H1 (cell line): ENCODE measurements around the gene STAG2. TPM values are rescaled to one million over a fixed set of nuclear protein-coding genes. Genes with fewer than 3 reads are reported as not detected.

Experiments
- CTCF ChIA-PET: fragments of 300-600 bp; sonication (Branson Sonifier 250); formaldehyde crosslinking; loops from one replicate; lab custom pipeline; 2021; ENCODE audit not compliant: partially characterized antibody; lab: Charles Lee
- POLR2A ChIA-PET: fragments of 300-600 bp; sonication (Branson Sonifier 250); formaldehyde crosslinking; loops from one replicate; lab custom pipeline; 2021; ENCODE audit warnings: inconsistent platforms; ENCODE audit not compliant: partially characterized antibody; lab: Charles Lee
- DNase-seq, 2 experiments: peaks; one replicate each; pipeline versions ENCODE4 v3.0.0 to v3.0.0-alpha.2; 2010 to 2022; ENCODE audit warnings: low spot score in 2 of 2, low read depth in 1 of 2, mixed read lengths in 1 of 2
- FAIRE-seq: peaks from 2 replicates; lab custom pipeline; 2011; peaks lifted over from hg19 to GRCh38; lab: Jason Lieb, UNC
- H2AFZ ChIP-seq: 2 replicates; pipeline ENCODE4 v1.8.1; 2012; ENCODE audit warnings: low read length, inconsistent platforms
- H2AK5ac ChIP-seq: 2 replicates; pipeline ENCODE4 v1.6.1; 2013; ENCODE audit warnings: low read depth, low read length
- H2BK120ac ChIP-seq: replicated peaks from 2 replicates; pipeline ENCODE3; 2013; ENCODE audit warnings: low read depth, low read length, inconsistent platforms
- H2BK12ac ChIP-seq: 2 replicates; pipeline ENCODE4 v1.6.1; 2013; ENCODE audit warnings: low read depth, low read length
- H2BK15ac ChIP-seq: 2 replicates; pipeline ENCODE4 v1.6.1; 2013; ENCODE audit warnings: low read length
- H2BK20ac ChIP-seq: 2 replicates; pipeline ENCODE4 v1.6.1; 2013; ENCODE audit warnings: low read length
- H2BK5ac ChIP-seq: 2 replicates; pipeline ENCODE4 v1.6.1; 2013; ENCODE audit warnings: low read depth, low read length
- H3K14ac ChIP-seq: 2 replicates; pipeline ENCODE4 v1.6.1; 2013; ENCODE audit warnings: inconsistent platforms; ENCODE audit not compliant: insufficient read length
- H3K18ac ChIP-seq: 2 replicates; pipeline ENCODE4 v1.6.1; 2013; ENCODE audit warnings: low read length; ENCODE audit errors: extremely low read depth
- H3K23ac ChIP-seq: 2 replicates; pipeline ENCODE4 v1.6.1; 2013; ENCODE audit warnings: inconsistent platforms; ENCODE audit not compliant: insufficient read length
- H3K23me2 ChIP-seq: 2 replicates; pipeline ENCODE4 v1.6.1; 2013; ENCODE audit warnings: low read depth, low read length
- H3K27ac ChIP-seq: 2 replicates; pipeline ENCODE4 v1.6.1; 2011; ENCODE audit warnings: low read depth, low read length, inconsistent platforms
- H3K27me3 ChIP-seq, 4 experiments: replicated peaks in 1 of 4; 1 replicate in 1 of 4; 2 replicates in 3 of 4; pipeline versions ENCODE4 v1.6.1 to v1.8.1; 2011 to 2013; ENCODE audit warnings: low read length in 3 of 4, mild to moderate bottlenecking in 3 of 4, inconsistent platforms in 2 of 4, mixed read lengths in 2 of 4, moderate library complexity in 1 of 4; ENCODE audit not compliant: control insufficient read depth in 3 of 4, insufficient read depth in 3 of 4; ENCODE audit errors: extremely low read depth in 1 of 4
- H3K36me3 ChIP-seq, 4 experiments: 2 replicates each; pipeline versions ENCODE4 v1.6.1 to v1.8.1; 2011 to 2013; ENCODE audit warnings: mild to moderate bottlenecking in 4 of 4, low read length in 3 of 4, moderate library complexity in 2 of 4, control low read depth in 1 of 4, inconsistent platforms in 1 of 4; ENCODE audit not compliant: insufficient read depth in 4 of 4, control insufficient read depth in 2 of 4
- H3K4ac ChIP-seq: replicated peaks from 2 replicates; pipeline ENCODE3; 2013; ENCODE audit warnings: low read length, low read depth, mixed read lengths, inconsistent platforms; ENCODE audit not compliant: insufficient read length
- H3K4me1 ChIP-seq, 4 experiments: replicated peaks in 1 of 4; 1 replicate in 1 of 4; 2 replicates in 3 of 4; pipeline versions ENCODE4 v1.6.1 to v1.8.1; 2011 to 2013; ENCODE audit warnings: low read length in 3 of 4, inconsistent platforms in 2 of 4, mixed read lengths in 1 of 4; ENCODE audit not compliant: insufficient read depth in 4 of 4, control insufficient read depth in 3 of 4
- H3K4me2 ChIP-seq, 2 experiments: 2 replicates each; pipeline versions ENCODE4 v1.6.1 to v1.8.1; 2011 to 2013; ENCODE audit warnings: low read depth in 2 of 2, low read length in 2 of 2, control low read depth in 1 of 2, inconsistent platforms in 1 of 2, mild to moderate bottlenecking in 1 of 2; ENCODE audit not compliant: insufficient read depth in 1 of 2
- H3K4me3 ChIP-seq, 4 experiments: fragments of 200-600, 300-600 bp in 1 of 4; sonication (generic), shearing (Covaris generic), sonication (Bioruptor Twin) in 1 of 4; 2 replicates each; pipeline versions ENCODE4 v1.5.1 to v1.8.1; 2011 to 2016; ENCODE audit warnings: low read length in 4 of 4, low read depth in 3 of 4, control low read depth in 2 of 4, inconsistent platforms in 2 of 4, mild to moderate bottlenecking in 2 of 4, mixed read lengths in 1 of 4, moderate library complexity in 1 of 4; ENCODE audit not compliant: insufficient read depth in 2 of 4; ENCODE audit errors: extremely low read depth in 1 of 4
- H3K56ac ChIP-seq: replicated peaks from 2 replicates; pipeline ENCODE3; 2013; ENCODE audit warnings: low read depth, mild to moderate bottlenecking, mixed read lengths, low read length, inconsistent platforms; ENCODE audit not compliant: insufficient read length
- H3K79me1 ChIP-seq: 2 replicates; pipeline ENCODE4 v1.6.1; 2013; ENCODE audit warnings: low read depth, low read length, control low read depth
- H3K79me2 ChIP-seq, 2 experiments: 2 replicates each; pipeline versions ENCODE4 v1.6.1 to v1.8.1; 2012 to 2013; ENCODE audit warnings: low read length in 2 of 2, mild to moderate bottlenecking in 2 of 2, inconsistent platforms in 1 of 2; ENCODE audit not compliant: insufficient read depth in 2 of 2, control insufficient read depth in 1 of 2
- H3K9ac ChIP-seq, 4 experiments: replicated peaks in 1 of 4; 1 replicate in 1 of 4; 2 replicates in 3 of 4; pipeline versions ENCODE4 v1.6.1 to v1.8.1; 2011 to 2013; ENCODE audit warnings: low read depth in 3 of 4, low read length in 3 of 4, control low read depth in 2 of 4, mild to moderate bottlenecking in 2 of 4, moderate library complexity in 2 of 4, inconsistent platforms in 1 of 4; ENCODE audit errors: extremely low read depth in 1 of 4
- H3K9me3 ChIP-seq, 2 experiments: 2 replicates each; pipeline versions ENCODE4 v1.6.1 to v1.8.1; 2012 to 2013; ENCODE audit warnings: mild to moderate bottlenecking in 2 of 2, moderate library complexity in 2 of 2, control low read depth in 1 of 2, inconsistent platforms in 1 of 2, low read depth in 1 of 2, low read length in 1 of 2, mixed read lengths in 1 of 2; ENCODE audit not compliant: insufficient read depth in 2 of 2
- H4K20me1 ChIP-seq, 2 experiments: replicated peaks in 1 of 2; 2 replicates each; pipeline versions ENCODE3 to v1.8.1; 2011 to 2013; ENCODE audit warnings: inconsistent platforms in 2 of 2, low read length in 2 of 2, mild to moderate bottlenecking in 1 of 2; ENCODE audit not compliant: insufficient read depth in 2 of 2, control insufficient read depth in 1 of 2
- H4K5ac ChIP-seq: 2 replicates; pipeline ENCODE4 v1.6.1; 2013; ENCODE audit warnings: low read length, low read depth, mixed read lengths, inconsistent platforms; ENCODE audit not compliant: insufficient read length
- H4K8ac ChIP-seq: 2 replicates; pipeline ENCODE4 v1.8.0; 2013; ENCODE audit warnings: mild to moderate bottlenecking, moderate library complexity, low read length, inconsistent platforms; ENCODE audit not compliant: insufficient read depth; ENCODE audit errors: extremely low read depth
- H4K91ac ChIP-seq: replicated peaks from 2 replicates; pipeline ENCODE3; 2013; ENCODE audit warnings: low read length, mixed read lengths, inconsistent platforms; ENCODE audit not compliant: insufficient read length
- EGR1 ChIP-seq: IDR thresholded peaks from 2 replicates; pipeline ENCODE4 v1.6.1; 2011; ENCODE audit warnings: low read depth, low read length, borderline replicate concordance
- PHF8 ChIP-seq: fragments of 200-600 bp; sonication (generic); conservative IDR thresholded peaks from 2 replicates; pipeline ENCODE4 v1.7.1; 2012; ENCODE audit warnings: low read depth, mild to moderate bottlenecking, inconsistent platforms, low read length, moderate library complexity
- WGBS, 2 experiments: shearing (Covaris generic) in 1 of 2; methylation state at CpG; one replicate each; pipeline versions ENCODE4 v1.1.6 to v1.1.7; 2013 to 2015; ENCODE audit warnings: low lambda C conversion rate in 2 of 2, mixed read lengths in 2 of 2, inconsistent platforms in 1 of 2, low coverage in 1 of 2, missing lambda C conversion rate in 1 of 2; ENCODE audit not compliant: insufficient replicate concordance in 2 of 2, insufficient coverage in 1 of 2, insufficient read length in 1 of 2; ENCODE audit errors: extremely low coverage in 1 of 2, missing lambda C conversion rate in 1 of 2; 5-methylcytosine and 5-hydroxymethylcytosine counted together
- polyA plus RNA-seq, 7 experiments: library from polyadenylated mRNA; depleted of rRNA in 3 of 7; stranded (reverse) in 5 of 7; unstranded in 2 of 7; fragments of >200 nt in 5 of 7; fragments of 200-250 nt in 2 of 7; gene quantifications; 1 replicate in 5 of 7; 2 replicates in 1 of 7; 4 replicates in 1 of 7; pipeline versions ENCODE4 v1.2.1 to v1.2.3, GENCODE V29; 2011 to 2013; ENCODE audit warnings: missing spikeins in 2 of 7, mixed read lengths in 2 of 7
- total RNA-seq: library from RNA; stranded (reverse); fragmentation: NEBNext Ultra II Directional; extraction: Animal tissue kit (Norgen Biotek cat#: 25700); gene quantifications from 2 replicates; pipeline ENCODE4 v1.2.1, GENCODE V29; 2021

Gene STAG2
- total and polyA plus RNA-seq, 2 of the 8 experiments (the other 6 are each of a cell fraction or from before 2014, with no cell fraction given): 20.3 to 94.9 TPM

- no peak for DNase-seq
- H3K36me3 ChIP-seq: no peaks in the 10 kb centered on the region
- H3K4me2 ChIP-seq: no peak overlapping the region
- no peak overlapping the region for H3K56ac ChIP-seq
- no peak overlapping the region for H2AK5ac ChIP-seq
- ChIA-PET POLR2A (no interaction called here), CTCF (no interaction called here)
- H3K4me3 ChIP-seq: no peak overlapping the region
- H2BK15ac ChIP-seq: no peak overlapping the region
- no peaks in the 10 kb centered on the region for H3K27me3 ChIP-seq
- H3K9me3 ChIP-seq: no peaks in the 10 kb centered on the region
- H3K23ac ChIP-seq: no peak overlapping the region
- no peak overlapping the region for H2AFZ ChIP-seq
- no peak overlapping the region for H3K27ac ChIP-seq
- H2BK20ac ChIP-seq: no peak overlapping the region
- no peak overlapping the region for H2BK5ac ChIP-seq
- no peak overlapping the region for H4K8ac ChIP-seq
- no peak for FAIRE-seq
- H3K4me1 ChIP-seq: no peaks in the 10 kb centered on the region
- H3K4ac ChIP-seq: no peak overlapping the region
- H4K20me1 ChIP-seq: no peaks in the 10 kb centered on the region
- H3K14ac ChIP-seq: no peak overlapping the region
- no peaks in the 10 kb centered on the region for H3K79me1 ChIP-seq
- no peaks in the 10 kb centered on the region for H3K23me2 ChIP-seq
- no peak overlapping the region for H3K9ac ChIP-seq
- no peak overlapping the region for H4K91ac ChIP-seq
- H2BK12ac ChIP-seq: no peak overlapping the region
- H4K5ac ChIP-seq: no peak overlapping the region
- no peaks in the 10 kb centered on the region for H3K79me2 ChIP-seq
- 100% methylated on average over 3 of the region's 3 CpGs; no CpG with 5 or more reads in 1 of the 2 experiments for WGBS, 2 experiments
- H3K18ac ChIP-seq: no peak overlapping the region
- H2BK120ac ChIP-seq: no peak overlapping the region
- TF ChIP-seq EGR1 (no peak), PHF8 (no peak)
Observed at GRCh38 chrX:124125471-124125870, 164.0 kb downstream of the STAG2 start.
